SK-N-SH (cell line): ENCODE results near the gene SLITRK3. TPM values are rescaled to one million over a fixed set of nuclear protein-coding genes. Genes with fewer than 3 reads are reported as not detected.

Experiments used
- CTCF ChIA-PET: fragments of 300-600, 350-600 bp; formaldehyde crosslinking; extraction: SDS; loops from one replicate; lab custom pipeline; 2021; lab: Yijun Ruan, JAX
- POLR2A ChIA-PET: fragments of 350-600 bp; sonication (Branson Sonifier 250); formaldehyde crosslinking; extraction: SDS; loops from one replicate; lab custom pipeline; 2020; ENCODE audit warnings: antibody characterized with exemption, inconsistent platforms; lab: Yijun Ruan, JAX
- DNase-seq: peaks from one replicate; pipeline ENCODE4 v3.0.0; 2012
- H2AFZ ChIP-seq: fragments of 200-600 bp; sonication (generic); 2 replicates; pipeline ENCODE4 v1.8.1; 2016; ENCODE audit warnings: antibody characterized with exemption, mild to moderate bottlenecking, low read depth
- H3F3A ChIP-seq: fragments of 200-600 bp; sonication (generic); replicated peaks from 2 replicates; pipeline ENCODE3; 2016; ENCODE audit warnings: antibody characterized with exemption, mild to moderate bottlenecking; ENCODE audit not compliant: insufficient read depth
- H3K27ac ChIP-seq, 2 experiments: fragments of 200-500 bp in 1 of 2; fragments of 200-600 bp in 1 of 2; sonication (Bioruptor generic) in 1 of 2; sonication (generic), shearing (Covaris generic) in 1 of 2; 2 replicates each; pipeline versions ENCODE4 v1.5.1 to v1.6.1; 2014 to 2016; ENCODE audit warnings: low read depth in 2 of 2, inconsistent platforms in 1 of 2, low read length in 1 of 2, mild to moderate bottlenecking in 1 of 2, mixed read lengths in 1 of 2
- H3K27me3 ChIP-seq: fragments of 200-600 bp; sonication (generic), shearing (Covaris generic); 2 replicates; pipeline ENCODE4 v1.6.1; 2016; ENCODE audit warnings: mixed run types; ENCODE audit not compliant: insufficient read depth
- H3K36me3 ChIP-seq, 2 experiments: fragments of 200-500 bp in 1 of 2; fragments of 200-600 bp in 1 of 2; sonication (Bioruptor generic) in 1 of 2; sonication (generic) in 1 of 2; replicated peaks in 1 of 2; 2 replicates each; pipeline versions ENCODE3 to v1.5.1; 2014 to 2016; ENCODE audit warnings: low read length in 1 of 2, mild to moderate bottlenecking in 1 of 2; ENCODE audit not compliant: insufficient read depth in 2 of 2, control insufficient read depth in 1 of 2
- H3K4me1 ChIP-seq, 2 experiments: fragments of 200-500 bp in 1 of 2; fragments of 200-600 bp in 1 of 2; sonication (Bioruptor generic) in 1 of 2; sonication (generic), shearing (Covaris generic) in 1 of 2; 2 replicates each; pipeline versions ENCODE4 v1.5.1 to v1.6.1; 2014 to 2016; ENCODE audit warnings: low read depth in 1 of 2, low read length in 1 of 2, mixed run types in 1 of 2; ENCODE audit not compliant: insufficient read depth in 2 of 2, control insufficient read depth in 1 of 2
- H3K4me2 ChIP-seq: fragments of 200-600 bp; sonication (generic), shearing (Covaris generic); 2 replicates; pipeline ENCODE4 v1.6.1; 2017; ENCODE audit warnings: mixed run types
- H3K4me3 ChIP-seq, 2 experiments: fragments of 200-500 bp in 1 of 2; fragments of 200-600 bp in 1 of 2; sonication (Bioruptor generic) in 1 of 2; sonication (generic), shearing (Covaris generic) in 1 of 2; 2 replicates each; pipeline versions ENCODE4 v1.5.1 to v1.8.1; 2014 to 2016; ENCODE audit warnings: low read depth in 2 of 2, inconsistent platforms in 1 of 2, low read length in 1 of 2, mild to moderate bottlenecking in 1 of 2, mixed read lengths in 1 of 2, moderate library complexity in 1 of 2
- H3K79me2 ChIP-seq: fragments of 200-600 bp; sonication (generic); 2 replicates; pipeline ENCODE4 v1.8.1; 2017; ENCODE audit warnings: mild to moderate bottlenecking; ENCODE audit not compliant: insufficient read depth
- H3K9ac ChIP-seq: fragments of 200-600 bp; sonication (generic); 2 replicates; pipeline ENCODE4 v1.6.1; 2017; ENCODE audit warnings: mixed run types
- H3K9me2 ChIP-seq: fragments of 200-600 bp; sonication (generic); 2 replicates; pipeline ENCODE4 v1.6.1; 2017; ENCODE audit warnings: mixed run types
- H3K9me3 ChIP-seq: fragments of 200-600 bp; sonication (generic); 2 replicates; pipeline ENCODE4 v1.6.1; 2017; ENCODE audit warnings: mixed run types, mild to moderate bottlenecking, moderate library complexity
- H4K20me1 ChIP-seq: fragments of 200-600 bp; sonication (generic); 2 replicates; pipeline ENCODE4 v1.6.1; 2017; ENCODE audit warnings: mild to moderate bottlenecking, mixed run types; ENCODE audit not compliant: insufficient read depth
- CHD2 ChIP-seq: fragments of 150-350 bp; IDR thresholded peaks from 2 replicates; pipeline ENCODE4 v1.6.1; 2018; ENCODE audit warnings: low read length; ENCODE audit not compliant: partially characterized antibody
- FOSL2 ChIP-seq: IDR thresholded peaks from 2 replicates; pipeline ENCODE4 v1.4.0; 2012; ENCODE audit warnings: low read depth, mild to moderate bottlenecking, moderate library complexity, borderline replicate concordance
- FOXM1 ChIP-seq: IDR thresholded peaks from 2 replicates; pipeline ENCODE4 v1.4.0; 2012; ENCODE audit warnings: low read depth, mild to moderate bottlenecking
- GABPA ChIP-seq: IDR thresholded peaks from 2 replicates; pipeline ENCODE4 v1.4.0; 2012; ENCODE audit warnings: low read depth, mild to moderate bottlenecking
- GATA2 ChIP-seq: sonication (generic); formaldehyde crosslinking; IDR thresholded peaks from 2 replicates; pipeline ENCODE4 v1.5.0; 2020; ENCODE audit warnings: mild to moderate bottlenecking, missing genetic modification reagents
- MXI1 ChIP-seq: IDR thresholded peaks from 2 replicates; pipeline ENCODE4 v1.6.1; 2012; ENCODE audit warnings: mild to moderate bottlenecking, low read depth, low read length, improper control_type of control experiment
- NFIC ChIP-seq: IDR thresholded peaks from 2 replicates; pipeline ENCODE4 v1.4.0; 2012; ENCODE audit warnings: borderline replicate concordance
- NRF1 ChIP-seq: IDR thresholded peaks from 2 replicates; pipeline ENCODE4 v1.6.1; 2012; ENCODE audit warnings: low read depth, mild to moderate bottlenecking, low read length
- SIN3A ChIP-seq: IDR thresholded peaks from 2 replicates; pipeline ENCODE4 v1.6.1; 2012; ENCODE audit warnings: low read depth, mild to moderate bottlenecking, low read length, moderate library complexity, borderline replicate concordance
- TAF1 ChIP-seq: IDR thresholded peaks from 2 replicates; pipeline ENCODE4 v1.6.1; 2012; ENCODE audit warnings: low read depth, mild to moderate bottlenecking, low read length, moderate library complexity, borderline replicate concordance
- TCF12 ChIP-seq: IDR thresholded peaks from 2 replicates; pipeline ENCODE4 v1.4.0; 2012
- TEAD4 ChIP-seq: IDR thresholded peaks from 2 replicates; pipeline ENCODE4 v1.4.0; 2012; ENCODE audit warnings: mild to moderate bottlenecking, borderline replicate concordance; ENCODE audit not compliant: insufficient read depth
- YY1 ChIP-seq: IDR thresholded peaks from 2 replicates; pipeline ENCODE4 v1.4.0; 2012; ENCODE audit warnings: low read depth, mild to moderate bottlenecking
- WGBS: methylation state at CpG from one replicate; pipeline ENCODE4 v1.1.6; 2017; ENCODE audit warnings: low lambda C conversion rate; 5-methylcytosine and 5-hydroxymethylcytosine counted together
- polyA plus RNA-seq, 3 experiments: library from polyadenylated mRNA; depleted of rRNA; stranded (reverse); fragments of >200 nt; gene quantifications; 2 replicates each; pipeline ENCODE4 v1.2.3, GENCODE V29; 2012
- TF ChIP-seq, protein P1 (sequence below): IDR thresholded peaks from 2 replicates; pipeline ENCODE4 v1.4.0; 2012; ENCODE audit warnings: low read depth, borderline replicate concordance
- TF ChIP-seq, protein P2 (sequence below): IDR thresholded peaks from 2 replicates; pipeline ENCODE4 v1.4.0; 2012; ENCODE audit warnings: low read depth, borderline replicate concordance
- TF ChIP-seq, protein P3 (sequence below): IDR thresholded peaks from 2 replicates; pipeline ENCODE4 v1.6.1; 2012; ENCODE audit warnings: mild to moderate bottlenecking, low read depth, low read length, moderate library complexity
- TF ChIP-seq, protein P4 (sequence below): IDR thresholded peaks from 2 replicates; pipeline ENCODE4; 2012
- TF ChIP-seq, protein P5 (sequence below): fragments of 150-350 bp; IDR thresholded peaks from 2 replicates; pipeline ENCODE4 v1.6.1; 2017; ENCODE audit warnings: antibody characterized with exemption, low read length, low read depth, borderline replicate concordance

SLITRK3 gene
- polyA plus RNA-seq, 1 of the 3 experiments (the other 2 are of a cell fraction), result not detected

DNA sequence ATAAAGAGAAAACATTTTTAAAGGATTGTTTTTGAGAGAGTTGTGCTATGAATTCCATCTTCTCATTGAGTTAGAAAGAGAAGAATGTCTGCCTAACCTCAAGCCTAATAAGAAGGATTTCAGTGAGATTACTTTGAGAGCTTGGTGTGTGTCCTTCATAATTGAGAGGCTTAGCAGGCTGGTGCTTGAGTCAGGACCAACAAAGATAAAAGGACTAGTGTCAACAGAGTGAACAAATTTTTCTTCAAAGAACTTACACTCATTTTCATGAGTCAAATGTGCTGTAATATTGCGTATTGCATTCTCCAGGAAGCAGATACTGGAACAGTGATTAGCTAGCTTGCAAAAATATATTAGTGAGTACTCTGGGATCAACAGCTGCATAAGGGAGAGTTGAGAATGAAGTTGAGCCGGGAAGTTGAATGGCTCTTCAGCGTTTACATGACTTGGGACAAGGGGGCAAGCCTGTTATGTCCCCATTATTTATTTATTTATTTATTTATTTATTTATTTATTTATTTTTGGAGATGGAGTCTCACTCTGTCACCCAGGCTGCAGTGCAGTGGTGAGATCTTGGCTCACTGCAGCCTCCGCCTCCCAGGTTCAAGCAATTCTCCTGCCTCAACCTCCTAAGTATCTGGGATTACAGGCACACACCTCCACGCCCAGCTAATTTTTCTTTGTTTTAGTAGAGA, 37.5 kb upstream of the SLITRK3 start:
- Histone ChIP-seq H3K4me2 (no peak overlapping the region), H4K20me1 (no peaks in the 10 kb centered on the region), H3K27me3 (no peaks in the 10 kb centered on the region), H3F3A (no peaks in the 10 kb centered on the region), H2AFZ (no peak overlapping the region), H3K9ac (no peak overlapping the region), H3K4me3 (no peak overlapping the region), H3K79me2 (no peaks in the 10 kb centered on the region), H3K36me3 (no peaks in the 10 kb centered on the region), H3K9me3 (no peaks in the 10 kb centered on the region), H3K27ac (no peak overlapping the region), H3K9me2 (no peaks in the 10 kb centered on the region), H3K4me1 (no peaks in the 10 kb centered on the region)
- TF ChIP-seq FOXM1 (no peak), NFIC (no peak), MXI1 (no peak), GABPA (no peak), FOSL2 (no peak), SIN3A (no peak), TCF12 (no peak), NRF1 (no peak), CHD2 (no peak), TEAD4 (no peak), YY1 (no peak), TAF1 (no peak), GATA2 (CRISPR knock-in tag) (no peak)
- TF ChIP-seq, protein P1, sequence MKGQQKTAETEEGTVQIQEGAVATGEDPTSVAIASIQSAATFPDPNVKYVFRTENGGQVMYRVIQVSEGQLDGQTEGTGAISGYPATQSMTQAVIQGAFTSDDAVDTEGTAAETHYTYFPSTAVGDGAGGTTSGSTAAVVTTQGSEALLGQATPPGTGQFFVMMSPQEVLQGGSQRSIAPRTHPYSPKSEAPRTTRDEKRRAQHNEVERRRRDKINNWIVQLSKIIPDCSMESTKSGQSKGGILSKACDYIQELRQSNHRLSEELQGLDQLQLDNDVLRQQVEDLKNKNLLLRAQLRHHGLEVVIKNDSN, result no peak
- TF ChIP-seq, protein P2, sequence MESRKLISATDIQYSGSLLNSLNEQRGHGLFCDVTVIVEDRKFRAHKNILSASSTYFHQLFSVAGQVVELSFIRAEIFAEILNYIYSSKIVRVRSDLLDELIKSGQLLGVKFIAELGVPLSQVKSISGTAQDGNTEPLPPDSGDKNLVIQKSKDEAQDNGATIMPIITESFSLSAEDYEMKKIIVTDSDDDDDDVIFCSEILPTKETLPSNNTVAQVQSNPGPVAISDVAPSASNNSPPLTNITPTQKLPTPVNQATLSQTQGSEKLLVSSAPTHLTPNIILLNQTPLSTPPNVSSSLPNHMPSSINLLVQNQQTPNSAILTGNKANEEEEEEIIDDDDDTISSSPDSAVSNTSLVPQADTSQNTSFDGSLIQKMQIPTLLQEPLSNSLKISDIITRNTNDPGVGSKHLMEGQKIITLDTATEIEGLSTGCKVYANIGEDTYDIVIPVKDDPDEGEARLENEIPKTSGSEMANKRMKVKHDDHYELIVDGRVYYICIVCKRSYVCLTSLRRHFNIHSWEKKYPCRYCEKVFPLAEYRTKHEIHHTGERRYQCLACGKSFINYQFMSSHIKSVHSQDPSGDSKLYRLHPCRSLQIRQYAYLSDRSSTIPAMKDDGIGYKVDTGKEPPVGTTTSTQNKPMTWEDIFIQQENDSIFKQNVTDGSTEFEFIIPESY, result no peak
- TF ChIP-seq, protein P3, sequence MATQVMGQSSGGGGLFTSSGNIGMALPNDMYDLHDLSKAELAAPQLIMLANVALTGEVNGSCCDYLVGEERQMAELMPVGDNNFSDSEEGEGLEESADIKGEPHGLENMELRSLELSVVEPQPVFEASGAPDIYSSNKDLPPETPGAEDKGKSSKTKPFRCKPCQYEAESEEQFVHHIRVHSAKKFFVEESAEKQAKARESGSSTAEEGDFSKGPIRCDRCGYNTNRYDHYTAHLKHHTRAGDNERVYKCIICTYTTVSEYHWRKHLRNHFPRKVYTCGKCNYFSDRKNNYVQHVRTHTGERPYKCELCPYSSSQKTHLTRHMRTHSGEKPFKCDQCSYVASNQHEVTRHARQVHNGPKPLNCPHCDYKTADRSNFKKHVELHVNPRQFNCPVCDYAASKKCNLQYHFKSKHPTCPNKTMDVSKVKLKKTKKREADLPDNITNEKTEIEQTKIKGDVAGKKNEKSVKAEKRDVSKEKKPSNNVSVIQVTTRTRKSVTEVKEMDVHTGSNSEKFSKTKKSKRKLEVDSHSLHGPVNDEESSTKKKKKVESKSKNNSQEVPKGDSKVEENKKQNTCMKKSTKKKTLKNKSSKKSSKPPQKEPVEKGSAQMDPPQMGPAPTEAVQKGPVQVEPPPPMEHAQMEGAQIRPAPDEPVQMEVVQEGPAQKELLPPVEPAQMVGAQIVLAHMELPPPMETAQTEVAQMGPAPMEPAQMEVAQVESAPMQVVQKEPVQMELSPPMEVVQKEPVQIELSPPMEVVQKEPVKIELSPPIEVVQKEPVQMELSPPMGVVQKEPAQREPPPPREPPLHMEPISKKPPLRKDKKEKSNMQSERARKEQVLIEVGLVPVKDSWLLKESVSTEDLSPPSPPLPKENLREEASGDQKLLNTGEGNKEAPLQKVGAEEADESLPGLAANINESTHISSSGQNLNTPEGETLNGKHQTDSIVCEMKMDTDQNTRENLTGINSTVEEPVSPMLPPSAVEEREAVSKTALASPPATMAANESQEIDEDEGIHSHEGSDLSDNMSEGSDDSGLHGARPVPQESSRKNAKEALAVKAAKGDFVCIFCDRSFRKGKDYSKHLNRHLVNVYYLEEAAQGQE, result no peak
- TF ChIP-seq, protein P4, sequence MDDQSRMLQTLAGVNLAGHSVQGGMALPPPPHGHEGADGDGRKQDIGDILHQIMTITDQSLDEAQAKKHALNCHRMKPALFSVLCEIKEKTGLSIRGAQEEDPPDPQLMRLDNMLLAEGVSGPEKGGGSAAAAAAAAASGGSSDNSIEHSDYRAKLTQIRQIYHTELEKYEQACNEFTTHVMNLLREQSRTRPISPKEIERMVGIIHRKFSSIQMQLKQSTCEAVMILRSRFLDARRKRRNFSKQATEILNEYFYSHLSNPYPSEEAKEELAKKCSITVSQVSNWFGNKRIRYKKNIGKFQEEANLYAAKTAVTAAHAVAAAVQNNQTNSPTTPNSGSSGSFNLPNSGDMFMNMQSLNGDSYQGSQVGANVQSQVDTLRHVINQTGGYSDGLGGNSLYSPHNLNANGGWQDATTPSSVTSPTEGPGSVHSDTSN, result no peak
- TF ChIP-seq, protein P5, sequence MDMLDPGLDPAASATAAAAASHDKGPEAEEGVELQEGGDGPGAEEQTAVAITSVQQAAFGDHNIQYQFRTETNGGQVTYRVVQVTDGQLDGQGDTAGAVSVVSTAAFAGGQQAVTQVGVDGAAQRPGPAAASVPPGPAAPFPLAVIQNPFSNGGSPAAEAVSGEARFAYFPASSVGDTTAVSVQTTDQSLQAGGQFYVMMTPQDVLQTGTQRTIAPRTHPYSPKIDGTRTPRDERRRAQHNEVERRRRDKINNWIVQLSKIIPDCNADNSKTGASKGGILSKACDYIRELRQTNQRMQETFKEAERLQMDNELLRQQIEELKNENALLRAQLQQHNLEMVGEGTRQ, result no peak
- POLR2A ChIA-PET, result no interaction called here
- CTCF ChIA-PET, result interaction anchor here (1.1 kb wide), 1 partner anchor 27 kb away, joined by 3 read pairs; no protein-coding TSS in a partner anchor
- whole genome bisulfite sequencing, result 39% methylated on average over 5 of the region's 5 CpGs
- DNase-seq, result no peak
